HG02981 (cell line): Measurements from ENCODE around the gene CCHCR1.

Source experiments
- ATAC-seq: cut with Tn5 transposase; IDR thresholded peaks from one replicate; pipeline ENCODE4 v1.9.1; 2021; ENCODE audit warnings: mild to moderate bottlenecking, moderate library complexity; ENCODE audit not compliant: unreplicated experiment

Gene CCHCR1

DNA sequence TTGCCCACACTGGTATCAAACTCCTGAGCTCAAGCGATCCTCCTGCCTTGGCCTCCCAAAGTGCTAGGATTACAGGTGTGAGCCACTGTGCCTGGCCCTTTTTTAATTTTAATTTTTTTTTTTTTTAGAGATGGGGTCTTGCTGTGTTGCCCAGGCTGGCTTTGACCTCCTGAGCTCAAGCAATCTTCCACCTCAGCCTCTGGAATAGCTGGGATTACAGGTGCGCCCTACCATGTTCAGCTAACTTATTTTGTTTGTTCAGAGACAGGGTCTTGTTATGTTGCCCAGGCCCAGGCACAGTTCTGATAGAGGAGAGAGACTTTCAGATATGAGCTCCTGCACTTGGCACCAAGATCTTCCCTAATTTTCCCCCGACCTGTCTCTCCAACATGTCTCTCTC lies 26.9 kb downstream of the CCHCR1 start:
- no peak for ATAC-seq

DNA sequence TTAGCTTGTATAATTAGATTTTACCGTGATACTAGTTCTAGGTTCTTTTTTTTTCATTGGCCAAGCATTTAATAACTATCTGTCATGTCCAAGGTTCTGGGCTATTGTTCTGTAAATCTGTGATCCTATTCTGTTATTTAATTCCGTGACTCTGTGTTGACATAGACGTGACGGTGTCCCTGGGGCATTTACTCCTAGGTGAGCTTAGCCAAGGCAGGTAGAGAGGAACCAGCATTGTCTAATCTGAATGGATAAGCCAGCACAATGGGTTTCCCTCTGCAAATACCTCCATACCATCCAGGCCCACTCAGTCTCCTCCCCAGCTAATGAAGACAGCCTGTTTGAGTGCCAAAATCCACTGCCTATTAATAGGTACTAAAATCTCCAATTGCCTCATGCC lies 28.5 kb downstream of the CCHCR1 start:
- ATAC-seq: no peak

DNA sequence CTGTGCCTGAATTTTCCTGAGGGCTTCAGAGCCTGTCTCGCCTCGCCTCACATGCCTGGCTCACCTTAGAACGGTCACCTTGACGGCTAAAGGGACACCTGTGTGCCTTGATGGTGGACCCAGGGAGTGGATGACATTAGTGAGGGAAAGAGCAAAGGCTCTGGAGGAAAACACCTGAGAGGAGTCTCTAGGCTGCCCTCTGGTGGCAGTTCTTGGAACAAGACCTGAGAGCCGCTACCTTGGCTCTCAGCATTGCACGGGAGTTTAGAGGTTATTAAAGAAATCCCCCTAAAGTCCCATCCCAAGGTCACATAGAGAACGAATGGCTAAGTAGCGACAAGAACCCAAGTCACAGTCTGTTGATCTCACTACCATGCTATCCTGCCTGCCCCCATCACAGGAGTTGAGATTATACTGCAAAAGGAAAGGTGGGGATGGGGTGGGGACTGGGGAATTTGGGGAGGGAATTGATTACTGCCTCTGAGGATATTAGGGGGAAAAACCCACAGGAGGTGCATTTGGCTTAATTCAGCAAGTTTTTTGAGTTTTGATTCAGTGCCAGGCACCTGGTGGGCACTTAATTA lies 29.4 kb downstream of the CCHCR1 start:
- ATAC-seq: no peak

DNA sequence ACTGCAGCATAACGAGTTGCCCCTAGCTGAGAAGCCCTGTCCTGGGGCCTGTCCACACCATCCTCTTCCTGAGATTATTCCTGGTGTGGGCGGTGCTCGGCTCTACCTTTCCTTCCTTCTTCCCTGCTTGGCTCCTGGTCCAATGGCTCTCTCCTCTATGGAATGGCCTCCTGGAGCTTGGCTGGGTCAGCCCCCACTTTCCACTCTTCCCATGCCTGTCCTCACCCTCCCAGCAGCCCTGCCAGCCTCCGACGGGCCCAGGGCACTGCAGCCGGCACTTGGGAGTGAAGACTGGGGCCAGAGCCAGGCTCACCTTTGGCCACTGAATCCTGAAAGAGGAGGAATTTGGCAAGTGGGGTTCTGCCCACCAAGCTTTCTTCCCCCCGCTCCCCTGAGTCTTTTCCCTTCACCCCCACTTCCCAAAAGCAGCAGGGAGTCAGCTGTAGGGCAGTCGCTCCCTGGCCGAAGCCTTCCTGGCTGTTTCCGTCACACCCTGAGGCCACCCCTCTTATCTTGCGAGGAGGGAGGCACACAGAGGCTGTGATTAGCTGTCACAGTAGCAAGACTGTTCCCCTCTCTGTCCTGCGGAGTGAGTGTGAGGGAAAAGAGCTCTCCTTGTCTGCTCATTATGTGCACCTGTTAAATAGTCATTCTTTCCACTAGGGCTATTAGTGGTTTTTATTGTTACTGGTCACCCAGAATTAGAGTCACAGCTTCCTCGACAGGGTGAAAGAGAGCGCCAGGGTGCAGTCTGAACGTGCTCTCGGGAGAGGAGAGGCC lies 31.0 kb downstream of the CCHCR1 start:
- ATAC-seq: no peak

DNA sequence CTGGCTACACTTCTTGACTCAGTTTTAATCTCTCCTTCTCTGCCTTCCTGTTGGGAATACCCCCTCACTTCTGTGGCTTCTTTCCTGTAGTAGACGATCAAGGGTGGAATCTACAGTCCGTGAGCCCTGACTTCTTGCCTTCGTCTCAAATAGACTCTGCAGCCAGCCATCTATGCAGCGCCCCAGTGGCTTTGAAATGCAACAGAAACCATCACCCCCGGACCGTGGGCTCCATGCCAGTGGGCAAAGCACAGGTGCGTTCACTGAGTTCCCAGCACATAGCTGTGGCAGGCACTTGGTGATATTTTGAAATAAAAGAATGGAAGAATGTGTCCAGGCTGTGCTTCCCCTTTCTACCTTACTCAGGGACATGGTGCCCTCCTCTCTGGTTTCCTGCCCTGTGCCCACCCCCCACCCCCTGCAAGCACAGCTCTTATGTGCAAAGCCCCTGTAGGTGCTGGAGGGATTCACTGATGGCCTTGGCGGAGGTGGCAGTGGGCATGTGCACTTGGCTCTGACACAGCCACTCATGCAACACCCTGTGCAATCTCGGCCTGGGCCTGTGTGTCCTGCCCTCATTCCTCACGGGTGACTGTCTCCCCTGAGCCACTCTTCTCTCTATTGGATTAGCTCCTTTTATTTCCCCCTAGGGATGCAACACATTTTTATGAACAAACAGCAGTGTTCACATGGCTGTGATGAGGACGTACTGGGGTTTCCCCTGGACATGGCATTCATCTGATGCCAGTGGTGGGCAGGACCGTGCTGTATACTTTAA lies 31.8 kb downstream of the CCHCR1 start:
- no peak for ATAC-seq

DNA sequence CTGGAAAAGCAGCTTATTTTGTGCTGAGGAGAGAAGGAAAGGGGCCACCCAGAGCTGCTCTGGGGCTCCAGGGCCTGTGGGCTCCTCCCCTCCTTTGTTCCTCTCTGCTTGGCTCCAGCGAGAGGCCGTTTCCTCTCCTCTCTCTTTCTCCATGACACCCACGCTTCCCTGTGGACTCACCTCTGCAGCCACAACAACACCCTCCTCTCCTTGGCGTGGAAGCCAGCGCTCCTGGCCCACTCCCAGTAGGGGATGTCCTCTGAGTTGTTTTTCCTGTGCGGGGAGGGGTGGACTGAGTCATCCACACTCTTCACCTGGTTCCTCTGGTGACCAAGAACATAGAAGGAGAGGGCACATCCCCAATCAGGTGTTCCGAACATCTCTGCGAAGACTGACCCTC lies 32.4 kb downstream of the CCHCR1 start:
- no peak for ATAC-seq

DNA sequence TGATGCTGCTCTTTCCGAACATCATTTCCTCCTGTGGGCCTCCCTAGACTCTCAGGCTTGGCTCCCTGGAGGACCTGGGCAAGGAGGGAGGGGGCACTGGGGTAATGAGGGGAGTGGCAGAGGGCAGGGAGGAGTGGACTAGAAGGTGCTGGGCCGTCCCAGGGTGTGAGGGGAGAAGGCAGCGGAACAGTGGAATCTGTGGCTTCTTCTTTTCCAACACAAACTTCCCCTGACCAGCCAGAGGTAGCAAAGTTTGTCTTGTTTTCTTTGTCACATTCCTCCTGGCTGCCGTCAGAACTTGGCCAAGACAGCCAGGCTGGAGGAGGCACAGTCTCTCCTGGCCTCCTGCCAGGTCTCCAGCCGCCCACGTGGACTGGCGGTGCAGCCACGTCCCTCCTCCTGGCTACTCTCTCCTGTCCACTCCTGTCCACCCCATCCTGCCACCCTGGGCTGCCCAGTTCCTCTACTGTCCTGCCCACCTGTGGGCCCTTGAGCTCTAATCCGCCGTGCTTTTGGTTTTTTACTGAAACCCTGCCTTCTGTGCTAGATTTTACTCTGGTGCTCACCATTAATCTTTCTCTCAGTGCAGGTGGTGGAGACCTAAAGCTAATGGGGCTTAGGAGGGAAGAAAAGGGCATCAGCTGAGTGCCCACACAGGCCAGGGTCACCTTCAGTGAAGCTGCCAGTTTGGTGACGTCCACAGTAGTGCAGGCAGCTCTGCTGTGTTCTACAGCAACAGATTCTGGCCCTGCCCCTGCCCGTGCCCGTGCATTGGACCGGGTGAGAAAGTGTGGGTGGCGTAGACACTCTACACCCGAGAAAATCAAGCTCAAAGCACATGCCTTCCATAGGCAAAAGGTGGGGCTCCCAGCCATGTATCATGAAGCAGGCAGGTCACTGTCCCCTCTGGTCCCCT lies 34.6 kb downstream of the CCHCR1 start:
- no peak for ATAC-seq

DNA sequence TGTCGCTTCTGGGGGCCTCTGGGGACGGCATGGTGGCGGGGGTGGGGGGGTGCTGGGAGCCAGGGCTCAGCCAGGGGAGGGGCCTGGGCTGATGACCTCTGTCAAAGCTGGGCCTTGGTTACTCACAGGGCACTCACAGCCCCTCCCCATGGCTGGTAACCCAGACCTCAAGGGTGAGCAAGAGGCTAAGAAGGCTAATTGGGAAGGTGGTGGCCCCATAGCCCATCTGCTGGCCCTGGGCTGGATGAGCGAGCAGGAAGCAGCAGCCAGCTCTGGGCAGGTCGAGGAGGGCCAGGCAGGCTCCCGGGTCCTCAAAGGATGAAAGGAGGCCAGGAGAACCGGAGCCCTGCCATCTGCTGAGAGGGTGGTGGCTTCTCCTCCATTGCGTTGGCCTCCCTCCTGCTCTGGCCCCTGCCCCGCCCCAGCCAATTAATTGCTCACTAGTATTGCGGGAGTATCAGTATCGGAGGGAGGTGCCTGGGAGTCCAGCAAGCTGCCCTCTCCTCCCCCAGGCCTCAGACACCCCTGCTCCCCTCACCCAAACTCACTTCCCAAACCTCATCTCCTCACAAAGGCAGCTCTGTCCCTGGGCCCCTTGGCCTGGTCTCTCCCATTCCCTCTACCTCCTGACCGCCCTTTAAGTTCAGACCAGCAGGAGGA lies 36.3 kb downstream of the CCHCR1 start:
- no peak for ATAC-seq

DNA sequence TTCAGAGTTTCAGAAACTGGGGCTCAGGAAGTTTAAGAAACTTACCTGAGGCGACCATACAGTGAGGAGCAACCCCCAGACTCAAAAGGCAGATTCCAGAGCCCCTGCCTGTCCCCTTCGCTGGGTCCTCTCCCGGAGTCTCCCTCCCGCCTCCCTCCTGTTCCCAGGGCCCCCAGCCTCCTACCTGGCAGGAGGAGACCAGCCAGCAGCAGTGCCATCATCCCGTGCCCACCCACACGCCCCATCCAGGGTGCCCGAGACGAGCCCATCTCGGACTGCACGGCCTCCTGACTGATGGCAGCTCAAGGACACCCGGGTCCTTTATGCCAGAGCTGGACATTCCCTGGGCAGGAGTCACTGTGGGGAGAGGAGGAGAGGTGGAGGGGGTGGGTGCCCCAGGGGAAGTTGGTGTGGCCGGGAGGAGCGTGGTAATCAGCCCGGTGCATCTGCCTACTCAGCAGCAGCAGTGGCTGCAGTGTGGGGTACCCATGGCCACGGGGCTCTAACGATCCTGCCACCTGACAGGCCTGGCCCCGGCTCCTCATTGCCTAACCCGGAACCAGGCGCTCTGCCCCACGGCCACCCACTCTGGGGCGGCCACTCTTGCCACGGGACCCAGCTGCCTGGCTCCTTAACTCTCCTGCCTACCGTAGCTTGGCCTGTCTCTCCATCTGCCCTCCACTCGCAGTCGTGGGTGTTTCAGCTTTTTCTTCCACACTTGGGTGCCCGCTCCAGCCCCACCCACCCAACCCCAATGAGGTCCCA lies 37.3 kb downstream of the CCHCR1 start, which contains the start of gene CDSN:
TSS of gene CDSN (minus strand) at position 296 of the 765 bp plus-strand sequence. CDS start at position 269, 27 bp downstream.
- ATAC-seq: no peak

DNA sequence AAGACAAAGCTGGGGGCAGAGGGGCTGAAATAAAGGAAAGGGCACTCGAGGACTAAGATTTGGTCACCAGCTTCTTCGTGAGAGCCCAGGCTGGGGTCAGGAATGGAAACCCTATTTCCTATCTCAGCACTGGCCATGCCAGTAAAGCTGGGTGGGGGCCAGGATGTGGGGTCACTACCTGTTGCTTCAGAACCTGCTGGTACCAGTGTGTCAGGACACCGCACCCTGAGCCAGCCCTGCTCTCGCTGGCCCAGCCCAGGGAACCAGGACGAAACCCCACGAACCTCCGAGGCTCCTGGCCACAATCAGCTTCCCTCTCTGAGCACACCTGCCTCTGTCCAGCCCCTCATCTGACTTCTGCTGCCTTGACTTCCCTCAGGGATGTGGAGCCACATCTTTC lies 39.4 kb downstream of the CCHCR1 start:
- ATAC-seq: no peak

DNA sequence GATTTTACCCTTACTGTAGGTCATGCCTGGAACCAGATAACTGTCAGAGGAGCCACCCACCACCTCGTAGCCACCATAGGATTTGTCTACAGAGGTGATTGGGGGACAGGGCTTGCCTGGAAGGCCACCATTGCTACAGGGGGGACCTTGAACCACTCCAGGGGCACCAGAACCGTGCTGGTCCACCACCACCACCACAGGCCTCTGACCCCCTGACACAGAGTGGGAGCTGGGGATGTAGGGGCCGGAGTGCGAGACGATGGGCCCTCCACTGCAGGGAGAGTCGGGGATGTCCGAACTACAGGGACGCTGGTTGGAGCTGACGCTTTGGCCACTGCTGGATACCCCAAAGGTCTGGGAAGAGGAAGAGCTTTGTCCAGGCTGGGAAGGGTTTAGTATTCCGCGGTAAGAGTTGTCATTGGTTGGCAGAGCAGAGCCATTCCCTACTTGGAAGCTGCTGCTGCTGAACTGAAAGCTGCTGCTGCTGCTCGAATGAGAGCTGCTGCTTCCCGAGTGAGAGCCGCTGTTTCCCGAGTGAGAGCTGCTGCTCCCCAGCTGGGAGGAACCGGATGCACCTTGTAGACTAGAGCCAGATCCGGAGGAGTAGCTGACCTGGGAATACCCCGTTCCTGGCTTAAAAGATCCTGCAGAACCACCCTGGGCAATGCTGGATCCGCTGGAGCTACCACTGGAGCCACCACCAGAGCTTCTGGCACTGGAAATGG lies 40.8 kb downstream of the CCHCR1 start:
- ATAC-seq: no peak

DNA sequence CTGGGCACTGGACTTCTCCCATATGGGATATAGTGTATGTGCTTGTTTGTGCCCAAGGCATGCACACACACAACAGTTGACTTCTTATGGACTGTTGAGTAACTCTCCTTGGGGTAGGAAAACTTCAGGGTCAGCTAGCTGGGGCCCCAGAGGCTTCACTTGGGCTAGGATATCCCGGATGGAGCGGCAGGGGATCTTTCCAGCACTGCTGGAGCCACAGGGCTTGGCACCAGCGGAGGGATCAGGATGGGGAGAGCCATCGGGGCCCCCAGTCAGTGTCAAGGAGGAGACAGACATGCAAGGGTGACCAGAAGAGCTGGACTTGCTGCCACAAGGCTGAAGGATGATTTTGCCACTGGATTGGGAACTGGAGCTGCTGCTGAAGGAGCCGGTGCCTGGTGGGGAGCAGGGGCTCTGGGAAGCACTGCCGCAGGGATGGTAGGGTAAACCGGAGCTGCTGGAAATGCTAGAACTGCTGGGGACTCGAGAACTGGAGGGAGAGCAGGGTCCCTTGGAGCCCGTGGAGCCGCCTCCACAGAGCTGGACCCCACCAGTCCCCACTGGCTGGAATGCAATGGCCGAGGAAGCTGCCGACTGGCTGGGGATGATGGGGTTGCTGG lies 41.6 kb downstream of the CCHCR1 start:
- no peak for ATAC-seq

DNA sequence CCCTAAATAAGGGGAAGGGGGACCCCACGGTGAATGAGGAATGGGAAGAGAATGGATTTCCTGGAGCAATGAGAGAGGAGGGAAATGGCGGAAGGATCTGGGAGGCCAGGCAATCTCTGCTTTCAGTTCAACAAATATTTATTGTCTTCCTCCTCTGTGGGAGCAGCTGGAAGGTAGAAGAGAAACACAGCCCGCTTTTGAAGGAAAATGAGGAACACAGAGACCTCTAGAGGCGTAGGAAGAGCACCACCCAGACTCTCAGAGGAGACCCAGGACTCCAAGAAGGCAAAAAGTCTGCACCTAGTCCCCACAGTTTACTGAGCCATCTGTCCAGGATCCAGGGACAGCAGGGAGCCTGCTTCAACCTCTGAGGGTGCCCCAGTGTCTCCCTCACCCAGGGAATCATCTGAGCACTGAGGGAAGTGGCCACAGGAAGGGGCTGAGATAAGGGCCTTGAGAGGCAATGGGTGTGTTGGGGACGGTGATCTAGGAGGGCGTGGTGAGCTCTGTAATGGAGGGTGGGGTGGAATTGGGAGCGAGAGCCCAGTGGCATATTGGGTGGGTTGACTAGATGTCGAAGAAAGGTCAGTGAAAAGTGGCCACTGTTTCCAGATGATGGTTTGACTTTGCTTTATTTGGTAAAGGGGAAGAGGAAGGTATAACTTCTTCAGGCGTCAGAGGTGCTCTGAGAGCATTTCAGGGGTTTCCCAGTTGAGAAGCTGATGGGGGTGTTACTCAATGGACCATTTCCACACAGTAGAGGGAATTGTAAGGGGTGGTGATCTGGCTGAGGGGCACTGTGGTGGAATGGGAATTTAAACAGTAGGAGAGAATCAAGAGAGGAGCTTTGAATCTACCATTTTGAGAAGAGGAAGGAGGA lies 42.4 kb downstream of the CCHCR1 start:
- no peak for ATAC-seq

DNA sequence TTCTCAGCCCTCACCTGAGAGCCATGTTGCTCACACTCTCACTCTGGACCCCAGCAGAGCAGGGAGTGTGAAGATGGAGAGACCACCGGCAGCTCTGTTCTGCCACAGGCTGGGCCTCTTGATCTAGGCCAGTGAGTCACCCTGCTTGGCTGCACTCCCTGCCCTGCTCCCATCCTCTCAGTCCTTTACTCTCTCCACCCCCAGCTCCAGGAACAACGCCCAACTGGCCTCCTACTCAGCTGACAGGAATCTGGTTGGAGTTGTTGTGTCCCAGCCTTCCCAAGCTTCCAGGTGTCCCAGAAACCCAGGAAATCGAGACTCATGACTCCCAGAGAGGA lies 43.1 kb downstream of the CCHCR1 start, which contains the start of gene PSORS1C1:
TSS of gene PSORS1C1 (plus strand) at position 260 of the 338 bp plus-strand sequence. CDS start 14,833 bp downstream, outside the sequence.
- no peak for ATAC-seq

DNA sequence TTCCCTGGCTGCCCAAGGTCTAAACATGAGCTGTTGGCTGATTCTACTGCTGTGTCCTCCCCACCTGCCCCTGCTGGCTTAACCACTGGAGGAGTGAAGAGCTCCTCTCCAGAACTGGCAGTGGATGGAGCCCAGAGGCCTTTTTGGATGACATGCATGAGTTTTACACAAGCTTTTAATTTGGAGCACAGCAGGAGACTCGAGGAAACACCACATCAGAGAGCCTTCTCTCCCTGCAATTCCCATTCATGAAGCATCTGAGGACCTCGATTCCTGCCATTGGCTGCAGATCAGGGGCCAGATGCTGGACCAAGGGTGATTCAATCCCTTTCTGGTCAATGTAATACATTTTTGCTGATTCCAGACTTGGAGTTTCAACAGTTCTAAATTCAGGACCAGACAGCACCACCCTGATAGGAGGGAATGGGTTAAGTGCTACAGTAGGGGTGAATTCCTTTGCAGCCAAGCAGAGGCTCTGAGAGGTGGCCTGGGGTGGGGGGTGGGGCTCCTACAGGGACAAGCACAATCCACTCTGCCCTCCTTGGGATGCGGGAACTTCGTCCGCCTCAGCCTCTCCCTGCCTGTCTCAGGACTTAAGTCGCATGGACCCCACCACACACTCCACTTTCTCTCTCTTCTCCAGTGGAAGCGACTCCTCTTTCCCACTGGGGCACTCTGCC lies 43.6 kb downstream of the CCHCR1 start:
- no peak for ATAC-seq

DNA sequence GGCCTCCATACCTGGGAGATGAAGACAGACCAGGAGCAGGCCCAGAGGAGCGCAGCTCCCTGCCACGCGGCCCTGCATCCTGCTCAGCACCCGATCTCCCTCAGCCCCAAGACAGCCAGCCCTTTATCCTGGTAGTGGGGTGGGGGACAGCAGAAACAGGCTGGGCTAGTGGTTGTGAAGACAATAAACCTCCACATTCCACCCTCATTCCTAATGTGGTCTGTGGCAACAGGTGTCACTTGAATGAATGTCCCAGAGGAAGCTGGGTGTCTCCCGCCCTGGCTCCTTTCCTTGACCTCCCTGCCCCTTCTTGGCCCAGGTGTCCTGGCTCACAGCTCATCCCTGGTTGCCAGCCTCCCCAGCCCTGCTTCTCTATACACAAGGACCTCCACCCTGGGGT lies 45.1 kb downstream of the CCHCR1 start, which contains the start of gene C6orf15:
TSS of gene C6orf15 (minus strand) at position 98 of the 400 bp plus-strand sequence. CDS start at position 78, 20 bp downstream.
- no peak for ATAC-seq

DNA sequence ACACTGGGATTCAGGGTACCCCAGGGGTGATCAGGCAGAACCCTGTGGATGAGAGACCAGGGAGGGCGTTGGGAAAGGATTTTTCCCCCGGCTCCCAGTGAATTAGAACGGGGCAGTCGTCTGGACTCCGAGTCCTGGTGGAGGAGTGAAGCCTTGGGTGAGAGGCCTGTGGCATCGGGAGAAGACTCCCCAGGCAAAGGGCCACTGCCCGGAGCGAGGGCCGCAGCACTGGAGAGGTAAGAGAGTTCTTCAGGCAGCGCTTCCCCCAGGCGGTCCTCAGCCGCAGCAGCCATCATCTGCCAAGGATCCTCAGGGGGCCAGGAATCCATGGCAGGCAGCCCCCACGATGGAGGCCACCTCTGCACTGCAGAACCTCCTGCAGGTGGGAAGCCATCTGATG lies 45.9 kb downstream of the CCHCR1 start:
- no peak for ATAC-seq
